HuH-7 (cell line): ENCODE results near the gene SSX2IP.

Experiments used
- DNase-seq: peaks from one replicate; pipeline ENCODE4 v3.0.0; 2011; ENCODE audit warnings: low spot score

SSX2IP gene

GRCh38 chr1:84711121-84711520 is 20.9 kb upstream of the SSX2IP start:
- DNase-seq: no peak

- DNase-seq: no peak
Measured at GRCh38 chr1:84709131-84709530, 18.9 kb upstream of the SSX2IP start.

GRCh38 chr1:84708031-84708430 is 17.8 kb upstream of the SSX2IP start:
- DNase-seq: no peak

- no peak for DNase-seq
Measured at GRCh38 chr1:84705513-84705912, 15.3 kb upstream of the SSX2IP start.

GRCh38 chr1:84704872-84705417 is 14.7 kb upstream of the SSX2IP start:
- no peak for DNase-seq

GRCh38 chr1:84703431-84703830 is 13.2 kb upstream of the SSX2IP start:
- no peak for DNase-seq

GRCh38 chr1:84702143-84702542 is 11.9 kb upstream of the SSX2IP start:
- no peak for DNase-seq

- no peak for DNase-seq
Measured at GRCh38 chr1:84701376-84701775, 11.1 kb upstream of the SSX2IP start.

GRCh38 chr1:84700070-84700469 is 9.8 kb upstream of the SSX2IP start:
- DNase-seq: no peak

- DNase-seq: no peak
Measured at GRCh38 chr1:84698151-84699110, 8.2 kb upstream of the SSX2IP start.

- DNase-seq: no peak
Measured at GRCh38 chr1:84693785-84694184, 3.5 kb upstream of the SSX2IP start.

- no peak for DNase-seq
Measured at GRCh38 chr1:84693005-84693404, 2.7 kb upstream of the SSX2IP start.

GRCh38 chr1:84692391-84692790 is 2.1 kb upstream of the SSX2IP start:
- DNase-seq: no peak

GRCh38 chr1:84691122-84691783 is 992 bp upstream of the SSX2IP start:
- DNase-seq: no peak

GRCh38 chr1:84689514-84690396 is 506 bp downstream of the SSX2IP start:
- peak; percentile 40 for DNase-seq

- DNase-seq: no peak
Measured at GRCh38 chr1:84688463-84689061, 1.7 kb downstream of the SSX2IP start.

- no peak for DNase-seq
Measured at GRCh38 chr1:84687714-84688462, 2.4 kb downstream of the SSX2IP start.

GRCh38 chr1:84686223-84686622 is 4.0 kb downstream of the SSX2IP start:
- DNase-seq: no peak

GRCh38 chr1:84683508-84683907 is 6.8 kb downstream of the SSX2IP start:
- DNase-seq: no peak

GRCh38 chr1:84682047-84682446 is 8.2 kb downstream of the SSX2IP start:
- DNase-seq: no peak
